AML-193 (cell line): ENCODE data around the gene PLEKHA5.

ENCODE experiments used
- DNase-seq, 2 experiments: peaks; one replicate each; lab custom pipeline; 2025; lab: John Stamatoyannopoulos, UW

Gene PLEKHA5

GRCh38 chr12:19128485-19128884, 1.0 kb upstream of the PLEKHA5 start:
- no peak for DNase-seq

DNA sequence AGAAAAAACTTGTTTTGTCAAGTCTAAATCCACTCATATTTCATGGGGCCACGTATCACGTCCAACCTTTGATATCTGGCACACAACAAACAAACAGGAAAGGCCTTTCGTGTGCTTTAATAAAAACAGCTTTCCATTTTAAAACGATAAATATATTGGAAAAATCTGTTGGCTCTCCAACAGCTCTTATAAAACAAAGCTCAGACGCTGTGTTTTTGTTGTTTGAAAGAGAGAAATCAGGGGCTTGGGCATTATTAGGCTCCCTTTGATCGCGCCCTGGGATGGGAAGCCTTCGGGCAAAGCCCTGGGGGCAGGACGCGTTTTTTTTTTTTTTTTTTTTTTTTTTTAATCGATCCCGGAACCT, 429 bp upstream of the PLEKHA5 start:
- DNase-seq, result no peak

DNA sequence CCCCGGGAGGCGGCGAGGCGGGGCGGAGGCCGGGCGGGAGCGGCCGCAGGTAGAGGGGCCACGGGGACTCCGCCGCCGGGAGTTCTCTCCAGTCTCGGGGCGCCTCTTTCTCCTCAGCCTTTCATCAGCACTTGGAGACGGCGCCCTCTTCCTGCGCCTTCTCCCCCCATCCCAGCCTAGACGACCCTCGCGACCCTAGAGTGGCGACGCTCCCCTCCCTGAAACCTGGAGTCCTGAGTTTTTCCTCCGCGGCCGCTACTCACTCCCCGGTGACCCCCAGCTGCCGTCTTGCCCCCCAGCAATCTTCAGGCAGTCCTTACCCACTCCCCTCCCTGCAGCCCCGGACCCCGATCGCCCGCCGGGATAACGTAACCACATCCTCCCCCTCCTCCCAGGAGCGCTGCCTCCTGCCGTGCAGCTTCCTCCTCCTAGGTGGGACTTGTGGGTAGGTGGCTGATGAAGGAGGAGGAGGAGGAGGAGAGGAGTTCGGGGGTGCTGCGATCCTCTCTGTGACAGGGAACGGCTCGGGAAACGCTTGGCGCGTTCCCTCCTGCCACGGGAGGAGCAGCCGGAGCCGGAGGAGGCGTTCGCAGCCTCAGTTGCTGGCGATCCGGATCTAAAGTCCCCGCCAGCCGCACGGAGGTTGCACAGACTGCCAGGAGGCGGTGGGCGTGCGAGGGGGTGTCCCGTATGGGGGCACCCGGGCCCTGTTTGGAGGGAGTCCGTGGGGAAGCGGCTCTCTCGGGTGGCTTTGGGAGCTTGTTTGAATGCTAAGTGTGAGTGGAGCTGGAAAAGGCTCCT, 891 bp downstream of the PLEKHA5 start:
- DNase-seq, result no peak

- no peak for DNase-seq
These were observed 1.5 kb downstream of the PLEKHA5 start for GRCh38 chr12:19131025-19131444.

DNA sequence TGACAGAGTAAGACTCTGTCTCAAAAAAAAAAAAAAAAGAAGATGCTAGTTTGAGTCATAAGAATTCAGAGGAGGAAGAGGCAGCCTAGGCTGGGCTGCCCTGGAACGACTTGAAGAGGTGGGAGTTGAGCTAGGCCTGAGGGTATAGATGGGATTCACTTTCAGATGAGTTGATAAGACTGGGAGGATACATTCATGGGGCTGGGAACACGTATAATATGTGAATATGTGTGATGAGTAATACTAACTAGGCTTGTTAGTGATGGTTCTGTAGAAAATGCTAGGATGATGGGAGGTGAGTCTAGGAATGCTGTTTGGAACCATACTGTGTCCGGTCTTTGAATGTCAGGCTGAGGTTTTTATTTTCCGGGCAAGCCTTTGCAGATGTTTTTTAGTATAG, 9.0 kb downstream of the PLEKHA5 start:
- no peak for DNase-seq

DNA sequence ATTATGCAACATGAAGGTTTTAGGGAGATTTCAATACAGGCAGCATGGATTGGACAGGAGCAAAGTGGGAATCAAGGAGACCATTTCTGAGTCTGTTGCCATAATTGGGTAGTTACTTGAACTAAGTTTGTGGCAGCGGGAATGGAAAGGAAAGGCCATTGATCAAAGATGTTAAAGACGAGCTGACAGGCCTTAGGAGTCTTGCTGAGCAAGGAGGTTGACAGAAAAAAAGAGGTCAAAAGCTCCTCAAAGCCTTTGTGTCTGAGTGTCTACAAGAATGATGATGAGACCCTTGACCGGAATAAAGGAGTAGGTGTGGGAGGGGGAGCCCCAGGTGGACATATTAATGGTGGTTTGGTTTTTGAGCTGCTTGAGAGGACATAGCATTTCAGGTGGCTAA, 9.4 kb downstream of the PLEKHA5 start:
- no peak for DNase-seq

DNA sequence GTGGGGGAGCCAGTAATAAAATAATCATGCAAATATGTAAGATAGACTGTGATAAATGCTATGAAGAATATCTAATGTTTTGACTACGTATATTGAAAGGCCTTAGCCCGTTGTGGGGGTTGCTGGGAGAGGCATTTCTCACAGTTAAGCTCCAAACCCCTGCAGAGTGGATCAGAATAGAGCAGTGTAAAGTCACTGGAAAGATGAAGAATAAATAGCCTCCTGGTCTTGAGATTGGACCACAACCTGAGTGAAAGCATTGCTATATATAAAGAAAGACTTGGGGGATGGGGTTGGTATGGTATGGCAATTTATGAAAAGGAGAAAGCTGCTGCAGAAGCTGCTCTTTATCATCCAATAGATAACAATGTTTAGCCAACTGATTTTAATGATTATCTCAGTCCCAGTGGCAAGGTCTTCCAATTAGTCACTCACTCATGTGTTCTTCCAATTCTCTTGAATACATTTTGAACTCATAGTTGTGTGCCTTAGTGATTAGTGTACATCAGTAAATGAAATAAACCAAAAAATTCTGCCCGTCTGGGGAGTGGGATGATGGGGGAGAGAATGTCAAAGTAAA, 10.2 kb downstream of the PLEKHA5 start:
- no peak for DNase-seq

DNA sequence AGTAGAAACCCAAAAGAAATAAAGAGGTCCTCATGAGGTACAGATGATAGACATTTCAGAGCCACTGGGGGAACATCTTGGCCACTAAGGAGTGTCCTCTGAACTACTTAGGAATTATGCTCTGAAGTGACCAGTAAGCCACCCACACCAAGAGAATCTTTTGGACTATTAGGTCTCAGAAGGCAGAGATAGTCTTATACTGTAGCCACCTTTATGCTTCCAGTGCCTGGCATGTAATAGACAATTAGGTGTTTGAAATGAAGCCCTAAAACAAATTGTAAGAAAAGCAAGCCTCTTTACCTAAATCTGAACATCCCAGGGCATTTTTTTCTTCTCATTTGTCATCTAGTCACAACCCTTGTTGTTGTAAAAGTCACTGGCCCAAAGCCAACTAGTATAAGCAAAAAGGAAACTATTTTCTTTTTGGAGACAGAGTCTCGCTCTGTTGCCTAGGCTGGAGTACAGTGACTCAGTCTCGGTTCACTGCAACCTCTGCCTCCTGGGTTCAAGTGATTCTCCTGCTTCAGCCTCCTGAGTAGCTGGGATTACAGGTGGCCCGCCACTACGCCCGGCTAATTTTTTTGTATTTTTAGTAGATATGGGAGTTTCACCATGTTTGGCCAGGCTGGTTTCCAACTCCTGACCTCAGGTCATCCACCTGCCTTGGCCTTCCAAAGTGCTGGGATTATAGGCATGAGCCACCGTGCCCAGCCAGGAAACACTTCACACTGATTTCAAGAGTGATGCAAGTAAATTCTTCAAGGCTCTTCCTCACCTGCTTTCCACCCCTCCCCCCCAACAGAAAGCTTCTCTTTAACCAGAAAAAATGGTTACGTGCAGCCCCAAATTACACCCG, 11.1 kb downstream of the PLEKHA5 start:
- no peak for DNase-seq

- DNase-seq, result no peak
These were observed 13.0 kb downstream of the PLEKHA5 start for GRCh38 chr12:19142499-19142898.

DNA sequence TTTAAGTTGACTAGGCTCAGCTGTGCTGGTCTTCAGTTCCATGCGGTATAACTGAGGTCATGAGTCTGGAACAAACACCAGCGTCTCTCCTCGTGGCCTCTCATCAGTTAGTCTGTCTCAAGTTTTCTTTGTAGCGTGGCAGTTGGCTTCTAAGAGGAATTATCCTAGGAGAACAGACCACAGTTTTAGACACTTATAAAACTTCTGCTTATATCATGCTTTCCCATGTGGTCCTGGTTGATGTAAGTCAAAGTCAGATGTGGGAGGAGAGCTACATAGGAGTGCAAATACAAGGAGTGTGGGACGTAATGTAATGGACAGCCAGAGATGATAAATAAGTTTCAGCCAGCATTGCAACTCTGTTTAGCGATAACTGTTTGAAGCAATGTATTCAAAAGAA, 14.8 kb downstream of the PLEKHA5 start:
- DNase-seq, result no peak

DNA sequence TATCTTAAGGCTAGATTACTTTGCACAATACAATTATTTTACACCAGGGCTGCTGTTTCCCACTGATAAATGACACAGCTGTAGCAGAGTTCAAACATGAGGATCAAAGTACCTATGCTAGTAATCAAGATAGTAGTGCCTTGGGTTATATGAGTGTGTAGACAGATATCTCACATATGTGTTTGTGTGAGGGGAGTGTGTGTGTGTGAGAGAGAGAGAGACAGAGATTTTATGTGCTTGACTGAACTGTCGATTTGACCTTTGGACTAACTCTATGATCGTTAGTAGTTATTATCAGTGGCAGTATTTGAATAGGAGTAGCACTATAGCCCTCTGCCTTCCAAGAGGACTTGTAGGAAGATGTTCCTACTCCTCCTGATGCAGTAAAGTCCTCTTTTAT, 15.5 kb downstream of the PLEKHA5 start:
- DNase-seq, result no peak

- no peak for DNase-seq
These were observed 19.3 kb downstream of the PLEKHA5 start for GRCh38 chr12:19148860-19149259.

DNA sequence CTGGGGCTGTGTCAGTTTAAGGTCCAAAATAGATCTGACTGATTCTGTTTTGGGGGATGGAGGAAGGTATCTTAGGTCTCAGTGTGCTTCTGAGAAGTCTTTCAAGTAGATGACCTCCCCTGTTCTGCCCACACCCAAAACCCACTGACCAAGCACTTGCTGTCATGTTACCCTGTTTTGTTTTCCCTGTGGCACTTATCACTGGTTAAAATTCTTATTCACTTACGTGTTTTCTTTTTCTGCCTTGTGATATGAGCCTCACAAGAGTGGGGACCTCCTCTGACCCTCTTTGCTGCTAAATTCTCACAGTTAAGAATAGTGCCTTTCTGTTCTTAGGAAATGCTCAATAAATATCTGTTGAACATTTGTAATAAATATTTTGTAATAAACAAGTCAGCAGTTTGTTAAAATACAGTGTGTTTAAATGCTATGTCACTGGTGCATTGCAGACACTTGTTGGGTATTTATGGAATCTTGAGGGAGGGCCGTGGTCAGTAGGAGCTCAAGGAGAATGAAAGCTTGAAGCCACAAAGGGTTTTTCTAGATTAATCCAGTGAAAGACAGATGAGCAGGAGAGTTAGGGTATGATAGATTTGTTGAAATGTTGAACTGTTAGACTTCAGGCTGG, 20.9 kb downstream of the PLEKHA5 start:
- DNase-seq, result no peak

- DNase-seq, result no peak
These were observed 21.8 kb downstream of the PLEKHA5 start for GRCh38 chr12:19151298-19151697.

- no peak for DNase-seq
These were observed 23.9 kb downstream of the PLEKHA5 start for GRCh38 chr12:19153396-19153795.

GRCh38 chr12:19154686-19155085, 25.2 kb downstream of the PLEKHA5 start:
- DNase-seq, result no peak

- no peak for DNase-seq
These were observed 26.6 kb downstream of the PLEKHA5 start for GRCh38 chr12:19155981-19156734.

DNA sequence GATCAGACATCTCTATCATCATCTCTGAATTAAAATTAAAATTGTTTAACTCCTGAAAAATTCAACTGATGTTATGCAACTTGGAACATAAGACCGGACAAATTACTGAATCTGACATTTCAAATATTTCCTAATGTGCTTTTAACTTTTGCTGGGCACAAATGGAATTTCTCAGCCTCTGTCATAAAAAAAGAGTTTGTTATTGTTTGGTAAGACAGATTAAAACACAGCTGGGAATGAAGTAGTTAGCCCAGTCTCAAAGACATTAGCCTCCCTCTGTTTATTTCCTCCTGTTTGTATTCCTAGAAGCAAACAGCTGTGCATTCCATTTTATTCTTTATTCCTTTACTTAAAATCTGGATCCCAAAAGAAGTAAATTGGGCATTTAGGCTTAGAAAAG, 29.4 kb downstream of the PLEKHA5 start:
- DNase-seq, result no peak

DNA sequence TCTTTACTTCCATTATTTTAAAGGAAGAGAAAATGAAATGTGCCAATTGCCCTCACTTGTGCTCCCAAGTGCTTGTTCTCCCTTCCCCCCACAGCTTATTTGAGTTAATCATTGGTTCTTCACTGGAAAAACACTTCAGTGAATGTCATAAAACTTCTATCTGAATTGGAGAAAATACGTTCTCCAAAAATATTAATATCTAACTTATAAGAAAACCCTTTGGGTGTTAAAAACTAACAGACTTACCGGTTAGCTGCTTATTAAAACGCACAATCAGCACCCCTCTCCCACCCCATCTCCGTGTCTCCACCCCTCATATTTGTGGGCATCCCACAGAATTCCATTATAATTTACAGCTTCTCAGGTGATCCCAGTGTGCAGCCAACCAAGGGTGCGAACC, 31.7 kb downstream of the PLEKHA5 start:
- DNase-seq, result no peak

DNA sequence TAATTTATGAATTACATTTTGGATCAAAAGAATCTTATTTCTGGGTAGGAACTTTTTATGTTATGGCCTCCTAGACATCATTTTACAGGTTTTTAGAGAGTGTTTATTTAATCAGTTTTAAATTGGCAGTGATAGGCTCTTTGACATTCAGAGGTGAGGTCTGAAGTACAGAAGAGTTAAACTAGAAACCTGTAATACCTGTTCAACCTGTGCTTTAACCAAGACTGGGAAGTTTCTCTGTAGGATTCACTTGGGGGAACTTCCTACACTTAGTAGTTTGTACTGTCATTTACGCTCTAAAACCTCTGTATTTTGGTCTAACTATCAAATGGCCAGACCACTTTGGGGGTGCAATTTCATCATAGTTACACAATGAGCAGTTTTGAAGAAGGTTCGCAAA, 35.9 kb downstream of the PLEKHA5 start:
- no peak for DNase-seq

DNA sequence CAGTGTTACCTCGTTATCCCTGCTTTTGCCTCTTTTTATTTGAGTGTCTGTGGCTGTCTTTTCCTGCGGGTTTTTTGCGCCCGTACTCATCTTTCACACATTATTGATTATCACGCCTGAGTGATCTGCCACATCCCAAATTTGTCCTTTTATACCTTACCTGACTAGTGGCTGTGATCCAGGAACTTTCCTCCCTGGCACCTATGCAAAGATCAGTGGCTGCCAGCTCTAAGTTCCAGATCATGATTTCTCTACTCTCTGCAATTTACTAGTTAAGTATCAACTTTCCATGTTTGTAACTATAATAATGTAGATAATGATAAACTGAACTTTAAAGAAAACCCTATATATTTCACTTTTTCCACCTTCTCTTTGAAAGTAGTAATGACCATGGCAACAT, 36.9 kb downstream of the PLEKHA5 start:
- DNase-seq, result no peak

DNA sequence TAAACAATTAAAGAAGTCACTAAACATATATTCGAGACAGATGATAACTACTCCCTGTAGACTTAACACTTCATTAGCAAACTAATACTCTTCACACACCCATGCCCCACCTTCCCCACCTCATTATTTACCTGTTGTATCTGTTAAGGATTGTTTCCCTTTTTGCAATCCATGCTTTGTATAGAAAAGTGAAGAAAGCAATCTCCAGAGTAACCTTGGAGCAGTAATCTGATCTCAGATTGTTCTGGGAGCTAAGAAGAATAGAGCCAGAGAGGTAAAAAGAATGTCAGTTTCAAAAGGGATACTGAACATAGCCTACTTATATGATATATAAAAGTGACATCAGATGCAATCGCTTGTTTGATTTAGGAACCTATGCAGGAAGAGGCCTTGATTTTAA, 37.4 kb downstream of the PLEKHA5 start:
- no peak for DNase-seq
